IMR-90 (cell line): Measurements from ENCODE around the gene MAGI2. TPM values are rescaled to one million over a fixed set of nuclear protein-coding genes. Genes with fewer than 3 reads are reported as not detected.

Experiments used
- ATAC-seq: fragments of 200-7000 bp; cut with Tn5 transposase; 2 replicates; pipeline ENCODE4 v1.9.1; 2020; ENCODE audit warnings: low read depth, mild to moderate bottlenecking, moderate library complexity
- BruUV-seq: library from RNA; stranded (reverse); fragments of 400-500 nt; replicated peaks from 2 replicates; lab custom pipeline; 2021; lab: Mats Ljungman, UMichigan
- CTCF ChIA-PET: fragments of 300-600 bp; formaldehyde crosslinking; extraction: SDS; loops from one replicate; lab custom pipeline; 2021; ENCODE audit warnings: antibody characterized with exemption; lab: Yijun Ruan, JAX
- POLR2A ChIA-PET: fragments of 300-600 bp; sonication (Branson Sonifier 250); formaldehyde crosslinking; loops from one replicate; lab custom pipeline; 2022; ENCODE audit warnings: antibody characterized with exemption; ENCODE audit not compliant: unreplicated experiment; lab: Charles Lee
- DNase-seq: peaks from one replicate; pipeline ENCODE4 v3.0.0; 2013
- H2AFZ ChIP-seq: replicated peaks from 2 replicates; pipeline ENCODE3; 2013; ENCODE audit warnings: low read length, mild to moderate bottlenecking; ENCODE audit not compliant: poor library complexity
- H2AK5ac ChIP-seq: 2 replicates; pipeline ENCODE4 v1.6.1; 2013; ENCODE audit warnings: low read depth, low read length, inconsistent platforms
- H2AK9ac ChIP-seq: replicated peaks from 2 replicates; pipeline ENCODE3; 2013; ENCODE audit warnings: mild to moderate bottlenecking, low read depth, low read length, moderate library complexity; ENCODE audit not compliant: poor library complexity
- H2BK120ac ChIP-seq: 2 replicates; pipeline ENCODE4 v1.6.1; 2013; ENCODE audit warnings: low read depth, low read length, inconsistent platforms
- H2BK15ac ChIP-seq: 3 replicates; pipeline ENCODE4 v1.6.1; 2013; ENCODE audit warnings: low read depth, low read length, inconsistent platforms
- H2BK20ac ChIP-seq: 2 replicates; pipeline ENCODE4 v1.6.1; 2013; ENCODE audit warnings: low read depth, mild to moderate bottlenecking, inconsistent platforms, low read length, moderate library complexity
- H2BK5ac ChIP-seq: 2 replicates; pipeline ENCODE4 v1.6.1; 2013; ENCODE audit warnings: mild to moderate bottlenecking, low read depth, low read length, inconsistent platforms; ENCODE audit not compliant: poor library complexity, severe bottlenecking
- H3K14ac ChIP-seq: replicated peaks from 2 replicates; pipeline ENCODE4 v1.6.1; 2013; ENCODE audit warnings: low read depth, low read length, inconsistent platforms
- H3K18ac ChIP-seq: 2 replicates; pipeline ENCODE4 v1.6.1; 2013; ENCODE audit warnings: low read depth, low read length, control low read depth
- H3K23ac ChIP-seq: 2 replicates; pipeline ENCODE4 v1.6.1; 2013; ENCODE audit warnings: low read depth, low read length, inconsistent platforms
- H3K27ac ChIP-seq: 2 replicates; pipeline ENCODE4 v1.5.1; 2013; ENCODE audit warnings: mild to moderate bottlenecking, control low read depth, low read length; ENCODE audit not compliant: insufficient read depth
- H3K27me3 ChIP-seq: 2 replicates; pipeline ENCODE4 v1.6.1; 2013; ENCODE audit warnings: low read length; ENCODE audit not compliant: control insufficient read depth, insufficient read depth
- H3K36me3 ChIP-seq: 2 replicates; pipeline ENCODE4 v1.6.1; 2013; ENCODE audit warnings: low read length, mixed read lengths; ENCODE audit not compliant: control insufficient read depth, insufficient read depth
- H3K4ac ChIP-seq: 2 replicates; pipeline ENCODE4 v1.6.1; 2013; ENCODE audit warnings: low read depth, low read length, inconsistent platforms
- H3K4me1 ChIP-seq: 2 replicates; pipeline ENCODE4 v1.6.1; 2013; ENCODE audit warnings: low read length, mixed read lengths; ENCODE audit not compliant: control insufficient read depth, insufficient read depth
- H3K4me2 ChIP-seq: 2 replicates; pipeline ENCODE4 v1.6.1; 2013; ENCODE audit warnings: low read depth, mild to moderate bottlenecking, control low read depth, low read length, moderate library complexity
- H3K4me3 ChIP-seq: 2 replicates; pipeline ENCODE4 v1.5.1; 2013; ENCODE audit warnings: low read depth, mild to moderate bottlenecking, control low read depth, low read length, moderate library complexity; ENCODE audit not compliant: insufficient read depth
- H3K56ac ChIP-seq: 2 replicates; pipeline ENCODE4 v1.6.1; 2013; ENCODE audit warnings: low read length, inconsistent platforms; ENCODE audit not compliant: insufficient read depth; ENCODE audit errors: extremely low read depth
- H3K79me1 ChIP-seq, 2 experiments: 2 replicates each; pipeline ENCODE4 v1.6.1; 2013; ENCODE audit warnings: low read length in 2 of 2, inconsistent platforms in 1 of 2, low read depth in 1 of 2
- H3K9ac ChIP-seq: 2 replicates; pipeline ENCODE4 v1.6.1; 2013; ENCODE audit warnings: low read depth, low read length, control low read depth
- H3K9me1 ChIP-seq: 2 replicates; pipeline ENCODE4 v1.6.1; 2013; ENCODE audit warnings: low read length, inconsistent platforms; ENCODE audit not compliant: insufficient read depth
- H3K9me3 ChIP-seq: 2 replicates; pipeline ENCODE4 v1.6.1; 2013; ENCODE audit warnings: low read length; ENCODE audit not compliant: control insufficient read depth, insufficient read depth
- H4K20me1 ChIP-seq: 2 replicates; pipeline ENCODE4 v1.6.1; 2013; ENCODE audit warnings: low read length, inconsistent platforms; ENCODE audit not compliant: insufficient read depth
- H4K5ac ChIP-seq: 2 replicates; pipeline ENCODE4 v1.6.1; 2013; ENCODE audit warnings: mild to moderate bottlenecking, low read depth, low read length, control low read depth
- H4K8ac ChIP-seq, 2 experiments: 2 replicates each; pipeline ENCODE4 v1.6.1; 2013; ENCODE audit warnings: low read depth in 2 of 2, low read length in 2 of 2, control low read depth in 1 of 2, inconsistent platforms in 1 of 2
- H4K91ac ChIP-seq: 2 replicates; pipeline ENCODE4 v1.6.1; 2013; ENCODE audit warnings: low read depth, low read length, inconsistent platforms; ENCODE audit not compliant: insufficient read depth
- CEBPB ChIP-seq: IDR thresholded peaks from 2 replicates; pipeline ENCODE4 v1.6.1; 2012; ENCODE audit warnings: low read depth, low read length, improper control_type of control experiment
- ELK1 ChIP-seq: fragments of 150-350 bp; IDR thresholded peaks from 2 replicates; pipeline ENCODE4 v1.6.1; 2016; ENCODE audit warnings: low read depth, mild to moderate bottlenecking, low read length, moderate library complexity, borderline replicate concordance
- POLR2A ChIP-seq: IDR thresholded peaks from 2 replicates; pipeline ENCODE4 v1.6.1; 2012; ENCODE audit warnings: mild to moderate bottlenecking, low read depth, low read length
- RFX5 ChIP-seq: IDR thresholded peaks from 2 replicates; pipeline ENCODE4 v1.8.0; 2012; ENCODE audit warnings: low read depth, mild to moderate bottlenecking, low read length, moderate library complexity
- WGBS, 2 experiments: methylation state at CpG; one replicate each; pipeline versions ENCODE4 v1.1.5 to v1.1.7; 2013; ENCODE audit warnings: missing lambda C conversion rate in 2 of 2; ENCODE audit not compliant: insufficient read length in 1 of 2; ENCODE audit errors: extremely low coverage in 2 of 2; 5-methylcytosine and 5-hydroxymethylcytosine counted together
- dilution Hi-C: fragments of 300-500 bp; cut with HindIII; formaldehyde crosslinking; loops from one replicate; pipeline ENCODE4 v1.14.3; 2018; ENCODE audit warnings: low sequenced_read_pairs; ENCODE audit not compliant: unreplicated experiment
- in situ Hi-C: fragments of 300-500 bp; cut with MboI; formaldehyde crosslinking; loops from 3 replicates; pipeline ENCODE4 v1.14.3; 2019; ENCODE audit warnings: low sequenced_read_pairs, inconsistent platforms, mixed read lengths
- intact Hi-C: fragments of 100-400 bp; cut with micrococcal nuclease; formaldehyde crosslinking; loops from 2 replicates; pipeline ENCODE4 v1.10.0; 2022
- polyA plus RNA-seq, 3 experiments: library from polyadenylated mRNA; depleted of rRNA; stranded (reverse); fragments of >200 nt; gene quantifications; 2 replicates each; pipeline ENCODE4 v1.2.3, GENCODE V29; 2012; ENCODE audit warnings: low replicate concordance in 1 of 3
- total RNA-seq: library from RNA; depleted of rRNA; stranded (reverse); fragments of >200 nt; gene quantifications from 2 replicates; pipeline ENCODE4 v1.2.3, GENCODE V29; 2012
- TF ChIP-seq, protein P1 (sequence below): fragments of 150-350 bp; IDR thresholded peaks from 2 replicates; pipeline ENCODE4 v1.6.1; 2017; ENCODE audit warnings: mild to moderate bottlenecking, antibody characterized with exemption, low read length, low read depth

The MAGI2 gene
- total and polyA plus RNA-seq, 2 of the 4 experiments (the other 2 are of a cell fraction), result 2.5 to 17.9 TPM

DNA sequence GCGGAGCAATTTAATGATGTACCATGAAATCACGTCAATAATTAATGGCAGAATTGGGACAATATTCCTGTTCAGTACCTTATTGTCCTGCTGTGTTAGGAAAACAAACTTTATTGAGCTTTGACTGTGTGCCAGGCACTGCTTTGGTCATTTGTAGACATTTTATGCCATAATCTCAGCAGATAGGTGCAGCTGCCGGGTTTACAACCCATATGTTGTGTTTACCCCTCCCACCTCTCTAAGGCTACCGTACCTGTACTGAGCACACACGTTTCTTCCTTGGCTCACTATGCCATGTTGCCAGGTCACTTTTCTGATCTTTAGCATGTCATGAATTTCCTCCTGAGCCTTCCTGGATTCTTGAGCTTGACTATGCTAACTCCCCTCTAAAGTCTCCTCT lies 1232.7 kb downstream of the MAGI2 start:
- no peak overlapping the region for H3K4me3 ChIP-seq
- in situ Hi-C loops, result no loop called here
- H4K8ac ChIP-seq, result no peak overlapping the region
- ChIA-PET POLR2A (no interaction called here), CTCF (no interaction called here)
- peaks cover 16% of the 10 kb centered on the region for H3K4me1 ChIP-seq
- no peak for ATAC-seq
- peaks cover 7% of the 10 kb centered on the region for H3K9me1 ChIP-seq
- H2BK15ac ChIP-seq, result no peak overlapping the region
- no peak for DNase-seq
- dilution Hi-C loops, result no loop called here
- no peak overlapping the region for H3K23ac ChIP-seq
- H3K4me2 ChIP-seq, result no peak overlapping the region
- WGBS, 2 experiments, result 96% methylated on average over 4 of the region's 5 CpGs; no CpG with 5 or more reads in 1 of the 2 experiments
- BruUV-seq, result no TSS peak
- H3K18ac ChIP-seq, result peak overlapping the region; percentile 49
- H3K27ac ChIP-seq, result no peak overlapping the region
- no peaks in the 10 kb centered on the region for H3K36me3 ChIP-seq
- H2BK20ac ChIP-seq, result no peak overlapping the region
- TF ChIP-seq, protein P1, sequence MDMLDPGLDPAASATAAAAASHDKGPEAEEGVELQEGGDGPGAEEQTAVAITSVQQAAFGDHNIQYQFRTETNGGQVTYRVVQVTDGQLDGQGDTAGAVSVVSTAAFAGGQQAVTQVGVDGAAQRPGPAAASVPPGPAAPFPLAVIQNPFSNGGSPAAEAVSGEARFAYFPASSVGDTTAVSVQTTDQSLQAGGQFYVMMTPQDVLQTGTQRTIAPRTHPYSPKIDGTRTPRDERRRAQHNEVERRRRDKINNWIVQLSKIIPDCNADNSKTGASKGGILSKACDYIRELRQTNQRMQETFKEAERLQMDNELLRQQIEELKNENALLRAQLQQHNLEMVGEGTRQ, result no peak
- no peak for TF ChIP-seq RFX5
- no peak for TF ChIP-seq POLR2A
- TF ChIP-seq ELK1, result no peak
- TF ChIP-seq CEBPB, result no peak
- H4K5ac ChIP-seq, result no peak overlapping the region
- H3K9me3 ChIP-seq, result no peaks in the 10 kb centered on the region
- H4K20me1 ChIP-seq, result no peaks in the 10 kb centered on the region
- H2BK120ac ChIP-seq, result no peak overlapping the region
- H3K4ac ChIP-seq, result no peak overlapping the region
- H3K56ac ChIP-seq, result no peak overlapping the region
- H3K9ac ChIP-seq, result no peak overlapping the region
- intact Hi-C loops, result loop anchor here (10.0 kb wide), 1 partner anchor 276 kb away; no protein-coding TSS in a partner anchor
- H4K91ac ChIP-seq, result no peak overlapping the region
- H3K79me1 ChIP-seq, result no peaks in the 10 kb centered on the region
- H3K27me3 ChIP-seq, result no peaks in the 10 kb centered on the region
- H2AK5ac ChIP-seq, result no peak overlapping the region
- no peak overlapping the region for H2AK9ac ChIP-seq
- H3K14ac ChIP-seq, result no peak overlapping the region
- H2BK5ac ChIP-seq, result no peak overlapping the region
- no peak overlapping the region for H2AFZ ChIP-seq
